ENCODE measurements around the gene IQCB1. TPM values are rescaled to one million over a fixed set of nuclear protein-coding genes. Genes with fewer than 3 reads are reported as not detected.

IQCB1 gene
- total and polyA plus RNA-seq, 2 experiments from 2014 or later, result 28.8 to 39.0 TPM

- TF ChIP-seq ZNF114 (CRISPR knock-in tag; IDR thresholded peaks at IDR 0.05) (no peak), REST (IDR thresholded peaks at IDR 0.05; ENCODE audit: unreplicated experiment) (no peak), EZH2 (IDR thresholded peaks at IDR 0.05; ENCODE audit: low read depth, unreplicated experiment) (no peak), ETS1 (IDR thresholded peaks at IDR 0.05) (no peak), EZH2phosphoT487 (IDR thresholded peaks at IDR 0.05; ENCODE audit: unreplicated experiment) (no peak), POLR2AphosphoS5 (IDR thresholded peaks at IDR 0.05; ENCODE audit: low read depth) (no peak), STAT1 (IDR thresholded peaks at IDR 0.05; ENCODE audit: unreplicated experiment) (no peak), CTCF (conservative IDR thresholded peaks at IDR 0.05; ENCODE audit: low read depth in 2 of 2) (no peak)
Measured at GRCh38 chr3:121724130-121724529, 110.7 kb downstream of the IQCB1 start (continued).

DNA sequence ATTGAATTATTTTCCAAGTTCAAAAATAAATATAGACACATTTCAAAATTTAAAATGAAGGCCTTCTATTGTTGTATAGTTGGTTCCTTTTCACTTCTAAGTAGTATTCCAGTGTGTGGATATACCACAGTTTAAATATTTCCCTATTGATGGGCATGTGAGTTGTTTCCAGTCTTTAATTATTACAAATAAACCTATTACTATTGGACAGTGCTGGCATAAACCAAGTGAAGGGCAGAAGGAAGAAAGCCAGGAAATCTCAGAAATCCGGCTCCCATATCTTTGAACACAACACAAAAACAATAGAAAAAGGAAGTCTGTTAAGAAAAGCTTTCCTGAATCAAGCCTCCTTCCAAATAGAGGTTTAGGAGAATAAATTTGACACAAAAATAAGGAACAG is 111.4 kb downstream of the IQCB1 start:
- Histone ChIP-seq H3F3A (replicated peaks; ENCODE audit: low read depth) (no peaks in the 10 kb centered on the region), H3K4me3 (no peak overlapping the region), H3K9me2 (ENCODE audit: insufficient read depth) (no peaks in the 10 kb centered on the region), H4K20me1 (replicated peaks; ENCODE audit: insufficient read depth) (0 out of 2 replicates have a peak, but pooled peaks cover 4% of the 10 kb centered on the region), H3K79me2 (replicated peaks; ENCODE audit: insufficient read depth) (no peaks in the 10 kb centered on the region), H3K4me2 (no peak overlapping the region), H3K4me1 (ENCODE audit: insufficient read depth) (no peaks in the 10 kb centered on the region), H2AFZ (no peak overlapping the region), H3K27ac (ENCODE audit: low read depth) (no peak overlapping the region), H3K36me3 (ENCODE audit: insufficient read depth) (peaks cover 33% of the 10 kb centered on the region; the same call in 1 of the 2 replicates), H3K27me3 (ENCODE audit: insufficient read depth) (no peaks in the 10 kb centered on the region)
- peaks cover 1% of the 10 kb centered on the region for H3K27me3 Mint-ChIP-seq (ENCODE audit: insufficient read depth, low read depth, poor library complexity)
- peaks cover 51% of the 10 kb centered on the region for H3K36me3 Mint-ChIP-seq (ENCODE audit: low read depth)
- H3K27ac Mint-ChIP-seq, result no peak overlapping the region
- no peaks in the 10 kb centered on the region for H3K9me3 Mint-ChIP-seq
- no peak for ATAC-seq
- no peaks in the 10 kb centered on the region for H3K4me1 Mint-ChIP-seq
- no peak overlapping the region for H3K4me3 Mint-ChIP-seq
- DNase-seq (ENCODE audit: low spot score), result no peak
- no peak for TF ChIP-seq EZH2 (IDR thresholded peaks at IDR 0.05; ENCODE audit: low read depth, unreplicated experiment)
- TF ChIP-seq NANOG (IDR thresholded peaks at IDR 0.05; ENCODE audit: borderline replicate concordance), result no peak
- no peak for TF ChIP-seq CREB1 (CRISPR knock-in tag; IDR thresholded peaks at IDR 0.05; ENCODE audit: low read depth)
- no peak for TF ChIP-seq CTCF (conservative IDR thresholded peaks at IDR 0.05; ENCODE audit: low read depth in 2 of 2)
- no peak for TF ChIP-seq JUNB (IDR thresholded peaks at IDR 0.05; ENCODE audit: unreplicated experiment)
- TF ChIP-seq STAT1 (IDR thresholded peaks at IDR 0.05; ENCODE audit: unreplicated experiment), result no peak
- TF ChIP-seq POLR2AphosphoS5 (IDR thresholded peaks at IDR 0.05; ENCODE audit: low read depth), result no peak
- TF ChIP-seq ZNF331 (CRISPR knock-in tag; IDR thresholded peaks at IDR 0.05; ENCODE audit: low read depth), result no peak
- TF ChIP-seq ETS1 (IDR thresholded peaks at IDR 0.05), result no peak
